Naive B cell (primary cell): ENCODE data around the gene SMG7. TPM values are rescaled to one million over a fixed set of nuclear protein-coding genes. Genes with fewer than 3 reads are reported as not detected.

Experiments
- ATAC-seq, 2 donors: fragments of 150-1000 bp; cut with Tn5 transposase; 2 replicates each; pipeline ENCODE4 v1.10.0; 2021; ENCODE audit warnings: low read depth in 2 of 2, mild to moderate bottlenecking in 2 of 2, moderate library complexity in 2 of 2
- DNase-seq: peaks from one replicate; pipeline ENCODE4 v3.0.0; 2022
- H3K27ac Mint-ChIP-seq, 6 donors: one replicate each; pipeline ENCODE4 v1.8.0; 2020 to 2022; ENCODE audit warnings: mild to moderate bottlenecking in 6 of 6, mixed read lengths in 6 of 6, moderate library complexity in 5 of 6, inconsistent platforms in 2 of 6
- H3K27me3 Mint-ChIP-seq, 3 donors: one replicate each; pipeline ENCODE4 v1.8.0; 2021 to 2022; ENCODE audit warnings: mixed read lengths in 3 of 3, mild to moderate bottlenecking in 1 of 3
- H3K36me3 Mint-ChIP-seq, 2 donors: one replicate each; pipeline ENCODE4 v1.8.0; 2020 to 2022; ENCODE audit warnings: mixed read lengths in 2 of 2, inconsistent platforms in 1 of 2, mild to moderate bottlenecking in 1 of 2
- H3K4me1 Mint-ChIP-seq, 3 donors: one replicate each; pipeline ENCODE4 v1.8.0; 2020 to 2022; ENCODE audit warnings: mixed read lengths in 3 of 3, inconsistent platforms in 1 of 3, mild to moderate bottlenecking in 1 of 3, moderate library complexity in 1 of 3
- H3K4me3 Mint-ChIP-seq, 8 donors: one replicate each; pipeline ENCODE4 v1.8.0; 2020 to 2022; ENCODE audit warnings: mild to moderate bottlenecking in 8 of 8, mixed read lengths in 8 of 8, moderate library complexity in 8 of 8, inconsistent platforms in 2 of 8
- H3K9me3 Mint-ChIP-seq, 7 donors: one replicate each; pipeline ENCODE4 v1.8.0; 2020 to 2022; ENCODE audit warnings: mixed read lengths in 7 of 7, mild to moderate bottlenecking in 5 of 7, inconsistent platforms in 2 of 7, moderate library complexity in 1 of 7
- polyA plus RNA-seq, 6 donors: library from polyadenylated mRNA; unstranded; fragments of 300-500 nt; fragmentation: Illumina TruSeq; gene quantifications; one replicate each; pipeline ENCODE4 v1.2.3, GENCODE V29; 2021; ENCODE audit warnings: low read depth in 6 of 6

The SMG7 gene
- polyA plus RNA-seq, 6 donors from 2014 or later: 4.1 to 55.6 (median 31.4) TPM

- no peaks in the 10 kb centered on the region for H3K27me3 Mint-ChIP-seq
- H3K4me3 Mint-ChIP-seq: no peak overlapping the region
- no peak for DNase-seq
- H3K27ac Mint-ChIP-seq: no peak overlapping the region
- H3K36me3 Mint-ChIP-seq: no peaks in the 10 kb centered on the region
- H3K4me1 Mint-ChIP-seq: peaks cover 17 to 20% (median 18%) of the 10 kb centered on the region in 3 donors
- peaks cover 0 to 5% (median 0%) of the 10 kb centered on the region in 7 donors for H3K9me3 Mint-ChIP-seq
- no peak for ATAC-seq
Observed at GRCh38 chr1:183597656-183598347, 125.5 kb downstream of the SMG7 start.

DNA sequence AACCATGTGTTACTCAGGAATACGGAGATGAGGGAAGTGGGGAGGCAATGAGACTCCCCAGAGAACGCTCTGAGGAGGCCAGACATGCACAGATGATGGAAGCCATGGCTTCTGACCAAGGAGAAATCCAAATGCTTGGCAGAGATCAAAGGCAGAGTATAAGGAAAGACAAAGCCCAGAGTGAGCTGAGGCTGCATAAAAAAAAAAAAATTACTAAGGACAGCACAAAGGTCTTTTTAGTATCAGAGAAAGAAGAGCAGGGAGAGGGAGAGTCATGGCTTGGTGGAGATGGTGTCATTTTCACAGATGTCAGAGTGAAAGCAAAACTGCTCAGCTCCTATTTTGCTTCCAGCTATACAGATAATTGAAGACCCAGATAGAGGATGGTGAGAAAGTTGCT is 126.1 kb downstream of the SMG7 start:
- H3K4me1 Mint-ChIP-seq: peaks cover 11 to 14% (median 12%) of the 10 kb centered on the region in 3 donors
- no peak overlapping the region for H3K4me3 Mint-ChIP-seq
- no peak for DNase-seq
- H3K27me3 Mint-ChIP-seq: no peaks in the 10 kb centered on the region
- no peaks in the 10 kb centered on the region for H3K36me3 Mint-ChIP-seq
- peak in 1 of 2 donors; percentile 39 for ATAC-seq
- peak overlapping the region in 3 of 6 donors; percentile 8 to 26 (median 24) for H3K27ac Mint-ChIP-seq
- peaks cover 0 to 2% (median 0%) of the 10 kb centered on the region in 7 donors for H3K9me3 Mint-ChIP-seq

GRCh38 chr1:183600136-183600535 is 127.8 kb downstream of the SMG7 start:
- no peak overlapping the region for H3K4me3 Mint-ChIP-seq
- ATAC-seq (no peak), DNase-seq (no peak)
- H3K4me1 Mint-ChIP-seq: peaks cover 8 to 22% (median 22%) of the 10 kb centered on the region in 3 donors
- H3K27ac Mint-ChIP-seq: no peak overlapping the region
- peaks cover 0 to 2% (median 0%) of the 10 kb centered on the region in 7 donors for H3K9me3 Mint-ChIP-seq
- H3K27me3 Mint-ChIP-seq: peaks cover 0 to 4% (median 0%) of the 10 kb centered on the region in 3 donors
- H3K36me3 Mint-ChIP-seq: no peaks in the 10 kb centered on the region

DNA sequence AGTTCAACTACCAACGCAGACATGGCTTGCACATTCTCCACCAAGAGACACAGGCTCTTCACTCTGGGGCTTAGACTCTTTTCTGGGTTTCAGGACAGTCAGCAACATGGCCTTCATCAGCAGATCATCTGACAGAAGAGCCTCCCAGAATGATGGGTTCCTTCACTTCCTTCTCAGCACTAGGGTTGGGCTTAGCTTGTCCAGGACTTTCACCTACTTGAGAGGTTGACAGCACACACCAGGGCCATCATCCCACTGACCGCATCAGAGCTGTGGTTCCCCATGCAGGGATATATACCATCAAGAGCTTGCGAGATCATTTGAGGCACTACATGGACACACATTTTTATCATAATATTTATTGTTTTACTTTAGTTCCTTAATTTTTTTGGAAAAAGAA is 128.3 kb downstream of the SMG7 start:
- Mint-ChIP-seq H3K4me3 (no peak overlapping the region), H3K27ac (peak overlapping the region in 1 of 6 donors; percentile 17), H3K4me1 (peaks cover 8 to 23% (median 22%) of the 10 kb centered on the region in 3 donors), H3K27me3 (peaks cover 0 to 4% (median 0%) of the 10 kb centered on the region in 3 donors), H3K9me3 (peaks cover 0 to 2% (median 0%) of the 10 kb centered on the region in 7 donors), H3K36me3 (no peaks in the 10 kb centered on the region)
- ATAC-seq (no peak), DNase-seq (no peak)

DNA sequence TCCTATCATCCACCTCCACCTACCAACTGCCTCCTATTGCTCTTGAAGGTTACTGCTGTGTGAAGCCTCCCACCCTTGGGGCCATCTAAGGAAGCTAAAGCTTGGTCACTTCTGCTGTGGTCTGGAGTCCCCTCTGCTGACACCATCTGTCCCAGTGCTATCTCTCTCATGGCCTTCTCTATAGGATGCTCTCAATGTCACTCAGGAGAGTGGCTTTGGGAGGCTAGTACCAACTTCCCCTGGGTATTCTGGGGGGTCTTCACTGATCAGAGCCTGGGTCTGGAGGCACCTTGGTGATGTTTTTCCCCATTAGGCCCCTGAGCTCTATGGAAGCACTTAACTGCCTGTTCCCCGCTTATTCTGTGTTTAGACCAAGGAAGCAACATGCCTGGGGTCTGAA is 130.2 kb downstream of the SMG7 start:
- ATAC-seq (no peak), DNase-seq (no peak)
- Mint-ChIP-seq H3K27me3 (peaks cover 0 to 4% (median 0%) of the 10 kb centered on the region in 3 donors), H3K27ac (no peak overlapping the region), H3K9me3 (peaks cover 0 to 2% (median 0%) of the 10 kb centered on the region in 7 donors), H3K4me3 (no peak overlapping the region), H3K4me1 (peaks cover 14 to 29% (median 28%) of the 10 kb centered on the region in 3 donors), H3K36me3 (no peaks in the 10 kb centered on the region)

Other genes starting within 250 kb of the SMG7 start
- not detected for gene NMNAT2, start 54.1 kb upstream of the SMG7 start, polyA plus RNA-seq
- gene NCF2, start 118.0 kb downstream of the SMG7 start, polyA plus RNA-seq: 10 to 100 TPM in 1 of 6 donors, 1 to 10 TPM in 4, not detected in 1; 5.6 to 11.0 (median 6.3) TPM
- gene ARPC5, start 163.3 kb downstream of the SMG7 start, polyA plus RNA-seq: 100 to 1,000 TPM; 286 to 573 (median 376) TPM
- not detected for gene APOBEC4, start 180.8 kb downstream of the SMG7 start, polyA plus RNA-seq